ENCODE results near the gene EIF1AX. TPM values are rescaled to one million over a fixed set of nuclear protein-coding genes. Genes with fewer than 3 reads are reported as not detected.

The EIF1AX gene
- total RNA-seq, 1 experiment from 2014 or later = 158 TPM

GRCh38 chrX:20111271-20111670, 30.4 kb downstream of the EIF1AX start:
- Mint-ChIP-seq H3K36me3 (ENCODE audit: insufficient read depth in 1 of 3, low read depth in 3 of 3) (peaks cover 2 to 10% (median 2%) of the 10 kb centered on the region in 3 experiments; a peak in 3 of 7 replicates), H3K9me3 (peaks cover 63 to 81% of the 10 kb centered on the region in 2 experiments), H3K27ac (no peak overlapping the region), H3K4me1 (peaks cover 0 to 8% of the 10 kb centered on the region in 2 experiments; a peak in 2 of 4 replicates), H3K27me3 (ENCODE audit: low read depth) (peaks cover 21% of the 10 kb centered on the region), H3K4me3 (no peak overlapping the region; a peak in 1 of 5 replicates)
- no peak overlapping the region for H3K23ac ChIP-seq (ENCODE audit: insufficient read length, low read depth, low read length)
- H3K4me1 ChIP-seq (ENCODE audit: insufficient read depth, low read length) = no peaks in the 10 kb centered on the region
- no peak overlapping the region for H3K9ac ChIP-seq (ENCODE audit: extremely low read depth, insufficient read length, low read length)
- no peaks in the 10 kb centered on the region for H3K23me2 ChIP-seq (ENCODE audit: insufficient read length, low read depth, low read length, poor library complexity, severe bottlenecking)
- no peak overlapping the region for H2AFZ ChIP-seq (ENCODE audit: low read length)
- H3K14ac ChIP-seq (ENCODE audit: insufficient read depth, low read length) = no peak overlapping the region
- no peak overlapping the region for H3T11ph ChIP-seq (ENCODE audit: low read length)
- no peak overlapping the region for H3K56ac ChIP-seq (ENCODE audit: insufficient read length, low read depth, low read length)
- no peak for TF ChIP-seq CTCF (conservative IDR thresholded peaks at IDR 0.05)
- peaks cover 10% of the 10 kb centered on the region for H3K9me3 ChIP-seq (ENCODE audit: control insufficient read depth, low read depth, low read length)
- no peak overlapping the region for H2AK5ac ChIP-seq (ENCODE audit: insufficient read length, low read length)
- WGBS (ENCODE audit: extremely low coverage, insufficient read length, low lambda C conversion rate) = no CpG with 5 or more reads among the region's 10 CpGs
- peaks cover 2% of the 10 kb centered on the region; the same call in 1 of the 2 replicates for H3K27me3 ChIP-seq (ENCODE audit: insufficient read depth, low read length)
- H3K4ac ChIP-seq (ENCODE audit: low read depth, low read length) = no peak overlapping the region
- H3K27ac ChIP-seq (ENCODE audit: insufficient read length, low read depth, low read length) = no peak overlapping the region
- no peak overlapping the region for H2BK20ac ChIP-seq (ENCODE audit: low read depth, low read length, poor library complexity, severe bottlenecking)
- no peak overlapping the region for H2BK120ac ChIP-seq (ENCODE audit: low read depth, low read length, poor library complexity, severe bottlenecking)
- no peak overlapping the region for H4K91ac ChIP-seq (ENCODE audit: insufficient read length, low read depth, low read length)
- H2BK5ac ChIP-seq (ENCODE audit: insufficient read length, low read length) = no peak overlapping the region
- no peak overlapping the region for H3K18ac ChIP-seq (ENCODE audit: insufficient read length, low read depth, low read length)
- H3K4me2 ChIP-seq (ENCODE audit: insufficient read depth, insufficient read length, low read length) = no peak overlapping the region
- H2BK15ac ChIP-seq (ENCODE audit: low read depth, low read length) = no peak overlapping the region
- H3K79me2 ChIP-seq (ENCODE audit: insufficient read depth, low read length) = no peaks in the 10 kb centered on the region
- DNase-seq = no peak
- no peaks in the 10 kb centered on the region for H4K20me1 ChIP-seq (ENCODE audit: control insufficient read depth, insufficient read depth, insufficient read length)
- no peak overlapping the region for H2BK12ac ChIP-seq (ENCODE audit: insufficient read length, low read depth, low read length)
- no peak overlapping the region for H4K5ac ChIP-seq (ENCODE audit: insufficient read length, low read depth, low read length)
- no peak overlapping the region for H4K8ac ChIP-seq (replicated peaks; ENCODE audit: insufficient read length, low read depth, low read length)
- H3K79me1 ChIP-seq (ENCODE audit: insufficient read depth, low read depth, low read length, poor library complexity, severe bottlenecking) = no peaks in the 10 kb centered on the region
